MCF 10A (cell line): ENCODE results near the gene SDC1. TPM values are rescaled to one million over a fixed set of nuclear protein-coding genes. Genes with fewer than 3 reads are reported as not detected.

ENCODE experiments used
- BruUV-seq: library from RNA; stranded (reverse); fragments of 400-500 nt; replicated peaks from 2 replicates; lab custom pipeline; 2021; lab: Mats Ljungman, UMichigan
- CTCF ChIA-PET: fragments of 300-600 bp; sonication (Branson Sonifier 250); formaldehyde crosslinking; extraction: SDS; loops from one replicate; lab custom pipeline; 2021; ENCODE audit warnings: antibody characterized with exemption, inconsistent platforms; lab: Yijun Ruan, JAX
- POLR2A ChIA-PET: fragments of 300-600, 350-650 bp; sonication (Branson Sonifier 250); formaldehyde crosslinking; extraction: SDS; loops from one replicate; lab custom pipeline; 2020; ENCODE audit warnings: antibody characterized with exemption, inconsistent platforms; lab: Yijun Ruan, JAX
- DNase-seq: peaks from one replicate; pipeline ENCODE4 v3.0.0-alpha.2; 2018; ENCODE audit not compliant: unreplicated experiment
- H3K27ac Mint-ChIP-seq: one replicate; pipeline ENCODE4 v1.8.0; 2022; ENCODE audit warnings: mild to moderate bottlenecking, low read depth, mixed read lengths; ENCODE audit not compliant: unreplicated experiment
- H3K27me3 Mint-ChIP-seq: one replicate; pipeline ENCODE4 v1.8.0; 2022; ENCODE audit warnings: mixed read lengths; ENCODE audit not compliant: insufficient read depth, unreplicated experiment
- H3K36me3 Mint-ChIP-seq: one replicate; pipeline ENCODE4 v1.8.0; 2022; ENCODE audit warnings: mild to moderate bottlenecking, moderate library complexity, mixed read lengths; ENCODE audit not compliant: insufficient read depth, unreplicated experiment
- H3K4me1 Mint-ChIP-seq: one replicate; pipeline ENCODE4 v1.8.0; 2022; ENCODE audit warnings: mixed read lengths; ENCODE audit not compliant: insufficient read depth, unreplicated experiment
- H3K4me3 Mint-ChIP-seq: one replicate; pipeline ENCODE4 v1.8.0; 2022; ENCODE audit warnings: mild to moderate bottlenecking, moderate library complexity, mixed read lengths; ENCODE audit not compliant: unreplicated experiment
- H3K9me3 Mint-ChIP-seq: one replicate; pipeline ENCODE4 v1.8.0; 2022; ENCODE audit warnings: mixed read lengths; ENCODE audit not compliant: unreplicated experiment
- intact Hi-C: fragments of 100-400 bp; cut with micrococcal nuclease; formaldehyde crosslinking; loops from 2 replicates; pipeline ENCODE4 v1.14.1; 2022
- total RNA-seq: library from RNA; stranded (reverse); gene quantifications from 2 replicates; pipeline ENCODE4 v1.2.3, GENCODE V29; 2022
- TF ChIP-seq, protein P1 (sequence below): fragments of 200-600 bp; IDR thresholded peaks from one replicate; pipeline ENCODE4 v1.8.0; 2022; ENCODE audit warnings: antibody characterized with exemption, mild to moderate bottlenecking; ENCODE audit not compliant: unreplicated experiment

SDC1 gene
- total RNA-seq, 1 experiment from 2014 or later: 232 TPM

DNA sequence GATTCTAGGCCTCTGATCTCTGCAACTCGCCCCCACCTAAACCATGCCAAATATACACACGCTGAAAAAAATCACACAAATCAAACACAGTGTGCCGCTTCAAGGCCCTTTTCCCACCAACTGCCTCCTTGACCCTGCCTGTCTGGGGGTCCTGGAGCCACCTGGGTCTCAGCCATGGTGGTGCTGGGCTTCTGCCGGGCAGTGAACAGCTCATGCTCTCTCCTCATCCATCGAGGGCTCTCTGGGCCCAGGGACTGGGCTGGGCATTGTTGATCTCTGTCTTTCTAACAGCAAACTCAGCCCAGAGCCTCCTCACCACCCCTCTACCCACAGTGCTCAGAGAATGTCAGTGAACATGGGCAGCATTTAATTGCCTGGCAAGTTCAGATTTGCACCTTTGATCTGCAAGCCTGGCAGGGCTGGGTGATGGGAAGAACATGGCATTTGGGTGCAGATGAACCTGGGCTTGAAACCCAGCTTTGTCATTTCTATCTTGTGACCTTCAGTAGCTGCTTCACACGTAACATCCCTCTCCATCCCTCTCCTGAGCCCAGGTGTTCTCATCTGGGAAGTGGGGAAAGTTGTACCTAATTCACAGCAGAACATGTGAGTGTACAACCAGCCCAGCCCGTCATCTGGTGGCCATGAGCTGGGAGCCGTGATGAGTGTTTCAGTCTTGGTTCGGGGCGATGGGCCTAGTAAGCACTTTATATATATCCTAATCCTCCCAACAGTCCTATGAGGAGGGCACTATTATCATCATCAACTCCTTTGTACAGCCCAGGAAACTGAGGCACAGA lies 46.1 kb downstream of the SDC1 start:
- ChIA-PET CTCF (interaction anchor here (0.5 to 5.1 kb wide), 24 partner anchors 11 to 120 kb away, joined by 3 to 57 read pairs (median 4); partner anchors contain the start of gene SDC1), POLR2A (interaction anchor here (0.6 to 5.5 kb wide), 12 partner anchors 11 to 127 kb away, joined by 3 to 77 read pairs (median 8); partner anchors contain the start of genes LAPTM4A and SDC1)
- TF ChIP-seq, protein P1, sequence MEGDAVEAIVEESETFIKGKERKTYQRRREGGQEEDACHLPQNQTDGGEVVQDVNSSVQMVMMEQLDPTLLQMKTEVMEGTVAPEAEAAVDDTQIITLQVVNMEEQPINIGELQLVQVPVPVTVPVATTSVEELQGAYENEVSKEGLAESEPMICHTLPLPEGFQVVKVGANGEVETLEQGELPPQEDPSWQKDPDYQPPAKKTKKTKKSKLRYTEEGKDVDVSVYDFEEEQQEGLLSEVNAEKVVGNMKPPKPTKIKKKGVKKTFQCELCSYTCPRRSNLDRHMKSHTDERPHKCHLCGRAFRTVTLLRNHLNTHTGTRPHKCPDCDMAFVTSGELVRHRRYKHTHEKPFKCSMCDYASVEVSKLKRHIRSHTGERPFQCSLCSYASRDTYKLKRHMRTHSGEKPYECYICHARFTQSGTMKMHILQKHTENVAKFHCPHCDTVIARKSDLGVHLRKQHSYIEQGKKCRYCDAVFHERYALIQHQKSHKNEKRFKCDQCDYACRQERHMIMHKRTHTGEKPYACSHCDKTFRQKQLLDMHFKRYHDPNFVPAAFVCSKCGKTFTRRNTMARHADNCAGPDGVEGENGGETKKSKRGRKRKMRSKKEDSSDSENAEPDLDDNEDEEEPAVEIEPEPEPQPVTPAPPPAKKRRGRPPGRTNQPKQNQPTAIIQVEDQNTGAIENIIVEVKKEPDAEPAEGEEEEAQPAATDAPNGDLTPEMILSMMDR: no peak
- BruUV-seq: no TSS peak
- intact Hi-C loops: loop anchor here (1.0 kb wide), 2 partner anchors 46 to 112 kb away; partner anchors contain the start of gene SDC1
- Mint-ChIP-seq H3K4me3 (no peak overlapping the region), H3K36me3 (no peaks in the 10 kb centered on the region), H3K9me3 (no peaks in the 10 kb centered on the region), H3K27ac (peak overlapping the region; percentile 67), H3K27me3 (no peaks in the 10 kb centered on the region), H3K4me1 (peaks cover 32% of the 10 kb centered on the region)
- no peak for DNase-seq

DNA sequence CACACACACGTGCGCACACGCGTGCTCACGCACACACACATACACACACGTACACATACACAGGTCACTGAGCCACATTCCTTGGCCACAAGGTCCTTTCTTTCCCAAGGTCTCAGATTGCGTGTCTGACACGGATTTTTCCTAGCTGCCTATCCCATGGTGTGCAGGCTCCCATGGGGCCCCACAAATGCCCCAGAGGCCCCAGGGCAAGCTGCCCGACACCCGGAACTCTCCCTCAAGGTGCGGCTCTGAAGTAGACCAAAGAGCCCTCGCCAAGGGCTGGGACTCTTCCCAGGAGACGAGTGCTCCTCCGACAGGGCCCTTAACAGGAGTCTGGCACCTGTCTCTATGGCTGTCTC lies 46.7 kb downstream of the SDC1 start:
- no peaks in the 10 kb centered on the region for H3K36me3 Mint-ChIP-seq
- no peaks in the 10 kb centered on the region for H3K27me3 Mint-ChIP-seq
- ChIA-PET CTCF (interaction anchor here (0.9 to 5.1 kb wide), 13 partner anchors 12 to 113 kb away, joined by 3 to 57 read pairs (median 10); partner anchors contain the start of gene SDC1), POLR2A (interaction anchor here (0.6 to 5.5 kb wide), 4 partner anchors 10 to 60 kb away, joined by 6 to 77 read pairs (median 20); partner anchors contain the start of gene SDC1)
- no peaks in the 10 kb centered on the region for H3K9me3 Mint-ChIP-seq
- DNase-seq: no peak
- BruUV-seq: no TSS peak
- no peak overlapping the region for H3K4me3 Mint-ChIP-seq
- peak overlapping the region; percentile 31 for H3K27ac Mint-ChIP-seq
- H3K4me1 Mint-ChIP-seq: peaks cover 25% of the 10 kb centered on the region
- TF ChIP-seq, protein P1: no peak
- intact Hi-C loops: no loop called here

DNA sequence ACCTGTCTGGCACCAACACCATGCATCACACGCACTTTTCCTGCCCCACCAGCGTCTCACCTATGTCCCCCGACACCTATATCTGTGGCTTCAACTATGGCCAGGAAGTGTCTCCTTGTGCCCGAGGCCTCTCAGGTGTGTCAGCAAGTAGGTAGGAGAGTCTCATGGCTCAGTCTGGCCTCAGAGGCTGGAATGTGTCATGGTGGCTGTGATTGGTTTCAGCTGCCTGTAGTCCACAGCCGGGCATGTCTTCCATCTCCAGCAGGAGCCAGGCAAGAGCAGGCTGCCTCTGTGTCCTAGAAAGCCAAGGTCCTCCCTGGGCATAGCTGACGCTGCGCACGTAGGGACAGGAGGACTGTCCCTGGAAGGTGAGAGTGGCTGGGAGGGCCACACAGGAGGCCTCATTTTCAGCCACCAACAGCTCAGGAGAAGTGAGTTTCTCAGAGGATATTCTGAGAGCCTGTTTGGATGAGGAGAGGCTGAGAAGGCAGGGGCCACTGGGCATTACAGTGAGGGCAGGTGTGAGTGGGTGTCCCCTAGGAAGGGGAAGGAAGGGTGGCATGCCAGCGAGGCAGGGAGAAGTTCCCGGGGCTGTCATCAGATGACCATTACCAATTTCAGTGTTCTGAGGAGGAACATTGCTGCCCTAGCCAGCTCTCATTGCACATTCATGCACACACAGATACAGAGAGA lies 47.2 kb downstream of the SDC1 start:
- H3K9me3 Mint-ChIP-seq: no peaks in the 10 kb centered on the region
- H3K27me3 Mint-ChIP-seq: no peaks in the 10 kb centered on the region
- peaks cover 20% of the 10 kb centered on the region for H3K4me1 Mint-ChIP-seq
- intact Hi-C loops: no loop called here
- DNase-seq: no peak
- ChIA-PET CTCF (interaction anchor here (0.9 to 5.1 kb wide), 10 partner anchors 12 to 72 kb away, joined by 3 to 57 read pairs (median 27); partner anchors contain the start of gene SDC1), POLR2A (interaction anchor here (2.0 to 5.5 kb wide), 2 partner anchors 9 to 45 kb away, joined by 6 to 77 read pairs; partner anchors contain the start of gene SDC1)
- no peak overlapping the region for H3K4me3 Mint-ChIP-seq
- no TSS peak for BruUV-seq
- no peaks in the 10 kb centered on the region for H3K36me3 Mint-ChIP-seq
- TF ChIP-seq, protein P1: no peak
- H3K27ac Mint-ChIP-seq: no peak overlapping the region

DNA sequence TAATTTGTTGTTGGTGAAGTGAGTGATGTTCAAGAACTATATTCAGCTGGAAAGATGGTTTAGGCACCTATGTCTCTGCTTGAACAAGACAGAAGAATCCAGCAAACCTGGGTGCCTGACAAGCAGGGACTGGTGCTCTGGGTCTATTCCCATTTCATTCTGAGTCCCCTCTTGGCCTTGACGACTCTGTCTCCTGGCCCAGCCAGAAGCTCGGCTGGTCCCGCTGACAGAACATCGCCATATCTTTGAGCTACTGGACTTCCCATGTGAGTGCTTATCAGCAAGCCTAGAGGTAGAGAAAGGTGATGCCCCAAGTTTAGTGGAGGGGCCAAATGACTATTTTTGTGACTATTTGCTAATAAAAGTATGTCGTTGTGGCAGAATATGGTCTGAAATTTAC lies 48.2 kb downstream of the SDC1 start:
- BruUV-seq: no TSS peak
- H3K9me3 Mint-ChIP-seq: no peaks in the 10 kb centered on the region
- H3K27me3 Mint-ChIP-seq: no peaks in the 10 kb centered on the region
- CTCF ChIA-PET: interaction anchor here (0.7 to 3.7 kb wide), 4 partner anchors 13 to 114 kb away, joined by 3 to 27 read pairs (median 6); partner anchors contain the start of gene SDC1
- intact Hi-C loops: no loop called here
- DNase-seq: no peak
- no peaks in the 10 kb centered on the region for H3K36me3 Mint-ChIP-seq
- TF ChIP-seq, protein P1: no peak
- POLR2A ChIA-PET: interaction anchor here (0.5 to 5.5 kb wide), 2 partner anchors 46 to 173 kb away, joined by 3 to 77 read pairs; partner anchors contain the start of gene SDC1
- H3K4me3 Mint-ChIP-seq: no peak overlapping the region
- peaks cover 11% of the 10 kb centered on the region for H3K4me1 Mint-ChIP-seq
- peak overlapping the region; percentile 54 for H3K27ac Mint-ChIP-seq
